PFSK-1 (cell line): ENCODE measurements around the gene MAP4.

ENCODE experiments used
- FOXP2 ChIP-seq: optimal IDR thresholded peaks from 2 replicates; pipeline ENCODE3; 2011; ENCODE audit warnings: borderline replicate concordance, control low read depth, inconsistent platforms; ENCODE audit not compliant: insufficient read depth; ENCODE audit errors: extremely low read length, extremely low read depth
- POLR2AphosphoS5 ChIP-seq: IDR thresholded peaks from 2 replicates; pipeline ENCODE4 v1.6.1; 2012; ENCODE audit warnings: low read depth, mild to moderate bottlenecking, control low read depth, low read length, moderate library complexity
- REST ChIP-seq, 2 experiments: IDR thresholded peaks; 2 replicates each; pipeline versions ENCODE4 v1.6.1 to v1.8.0; 2011 to 2012; ENCODE audit warnings: low read depth in 2 of 2, low read length in 2 of 2, control low read depth in 1 of 2, inconsistent platforms in 1 of 2, mild to moderate bottlenecking in 1 of 2, moderate library complexity in 1 of 2; ENCODE audit not compliant: insufficient read depth in 1 of 2
- SIN3A ChIP-seq: IDR thresholded peaks from 2 replicates; pipeline ENCODE4 v1.6.1; 2012; ENCODE audit warnings: mild to moderate bottlenecking, low read length, moderate library complexity, borderline replicate concordance; ENCODE audit not compliant: insufficient read depth
- TAF1 ChIP-seq: IDR thresholded peaks from 2 replicates; pipeline ENCODE4 v1.6.1; 2012; ENCODE audit warnings: low read length, control low read depth, borderline replicate concordance; ENCODE audit not compliant: insufficient read depth

MAP4 gene

GRCh38 chr3:47852604-47853602, 163.3 kb downstream of the MAP4 start:
- no peak for TF ChIP-seq FOXP2
- no peak for TF ChIP-seq REST (IDR thresholded peaks at IDR 0.05; ENCODE audit: insufficient read depth in 1 of 2, low read depth in 2 of 2, low read length in 2 of 2)
- no peak for TF ChIP-seq POLR2AphosphoS5
- no peak for TF ChIP-seq SIN3A
- TF ChIP-seq TAF1 = no peak

GRCh38 chr3:47851888-47852603, 164.2 kb downstream of the MAP4 start:
- TF ChIP-seq SIN3A = no peak
- no peak for TF ChIP-seq TAF1
- no peak for TF ChIP-seq FOXP2
- no peak for TF ChIP-seq REST (IDR thresholded peaks at IDR 0.05; ENCODE audit: insufficient read depth in 1 of 2, low read depth in 2 of 2, low read length in 2 of 2)
- TF ChIP-seq POLR2AphosphoS5 = no peak

- TF ChIP-seq POLR2AphosphoS5 (peak; percentile 60; the same call in 1 of the 2 replicates), TAF1 (no peak)
Measured at GRCh38 chr3:47850564-47851410, 165.4 kb downstream of the MAP4 start.

GRCh38 chr3:47849699-47850563, 166.3 kb downstream of the MAP4 start:
- TF ChIP-seq REST (IDR thresholded peaks at IDR 0.05; ENCODE audit: insufficient read depth in 1 of 2, low read depth in 2 of 2, low read length in 2 of 2) (no peak), FOXP2 (no peak), TAF1 (no peak), POLR2AphosphoS5 (no peak), SIN3A (no peak)
